NCI-H1105 treated with DMSO at 0.1 percent for 48 hours (cell line): ENCODE data around the gene SRD5A1.

Experiments
- DNase-seq: peaks from one replicate; lab custom pipeline; 2025; lab: John Stamatoyannopoulos, UW

Gene SRD5A1

GRCh38 chr5:6713274-6714225 is 80.3 kb downstream of the SRD5A1 start, which contains the start of gene TENT4A:
TENT4A (plus strand) TSS chr5:6713432; CDS start chr5:6713984, 552 bp downstream.
- DNase-seq: no peak

- DNase-seq: no peak
Measured at GRCh38 chr5:6714226-6715041, 81.2 kb downstream of the SRD5A1 start.

DNA sequence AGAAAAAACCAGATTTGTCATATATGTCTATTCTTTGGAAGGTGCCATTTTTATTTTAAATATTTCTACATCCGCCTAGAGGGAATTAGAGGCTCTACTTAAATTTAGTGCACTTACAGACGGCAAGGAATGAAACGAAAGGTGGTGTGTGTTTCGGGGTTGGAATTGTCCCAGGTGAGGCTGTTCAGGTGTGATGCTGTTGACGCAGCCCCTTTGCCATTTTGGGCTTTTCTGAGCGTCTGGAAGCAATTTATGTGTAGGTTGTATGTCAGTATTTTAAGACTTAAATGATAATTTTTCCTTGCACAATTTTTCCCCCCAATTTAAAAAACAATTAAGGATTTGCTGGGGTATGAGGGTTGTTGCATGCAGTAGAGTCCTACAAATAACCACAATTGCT is 82.0 kb downstream of the SRD5A1 start:
- DNase-seq: no peak

DNA sequence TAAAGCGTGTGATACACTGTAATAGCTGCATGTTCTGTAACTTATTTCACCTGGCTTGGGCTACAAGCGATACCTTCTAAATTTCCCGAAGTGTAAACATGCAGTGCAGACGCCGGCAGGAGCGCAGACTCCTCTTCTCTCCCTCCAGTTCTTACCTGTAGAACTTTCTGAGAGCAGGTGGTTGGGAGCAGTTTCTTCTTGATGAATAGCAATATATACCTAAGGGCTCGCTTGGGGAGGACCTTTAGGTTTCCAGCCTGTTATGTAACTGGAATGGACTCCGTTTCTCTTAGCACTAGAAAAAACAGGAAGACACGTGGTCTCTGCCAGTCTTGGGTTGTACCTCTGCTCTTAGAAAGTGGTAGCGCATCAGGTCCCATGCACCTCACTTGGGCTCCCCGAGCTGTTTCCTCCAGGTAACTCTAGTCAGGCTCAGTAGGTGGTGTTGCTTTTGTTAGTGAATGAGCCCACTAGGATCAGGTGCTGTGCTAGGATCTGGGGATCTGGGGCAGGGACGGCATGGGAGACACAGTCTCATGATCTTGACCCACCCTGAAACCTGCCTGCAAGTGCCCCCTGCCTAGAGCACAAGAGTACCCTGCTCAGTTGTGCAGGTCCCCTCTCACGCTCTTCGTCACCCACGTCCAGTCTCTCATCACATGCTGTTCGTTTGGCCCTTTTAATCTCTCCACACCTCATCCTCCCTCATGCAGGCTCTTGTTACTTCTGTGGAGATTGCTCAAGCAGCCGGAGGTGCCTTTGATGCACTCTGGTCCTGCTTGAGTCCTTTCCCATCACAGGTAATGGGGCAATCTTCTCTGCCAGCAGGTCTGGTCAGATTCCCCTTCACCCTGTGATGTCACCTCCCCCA is 82.8 kb downstream of the SRD5A1 start:
- no peak for DNase-seq

DNA sequence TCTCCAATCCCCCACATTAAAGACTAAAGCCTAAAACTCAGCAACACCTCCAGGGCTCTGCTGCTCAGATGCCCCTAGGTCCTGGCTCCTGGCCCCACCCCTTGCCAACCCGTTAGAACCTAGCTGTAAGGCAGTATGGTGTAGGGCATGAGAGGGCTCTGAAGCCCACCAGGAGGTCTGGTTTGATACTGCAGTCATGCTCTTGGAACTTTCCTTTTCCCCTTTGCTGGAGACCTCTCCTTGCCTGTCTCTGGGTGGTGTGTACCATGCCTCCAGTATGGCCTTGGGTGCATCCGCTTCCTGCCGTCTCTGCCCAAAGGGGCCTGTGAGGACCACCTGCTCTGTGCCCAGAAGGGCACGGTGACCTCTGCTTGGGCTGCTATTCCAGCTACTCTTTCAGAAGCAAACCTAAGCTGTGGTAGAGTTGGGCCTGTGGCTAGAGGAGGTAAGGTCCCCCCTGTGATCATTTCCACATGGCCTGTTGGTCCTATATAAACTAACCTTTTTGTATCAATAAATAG is 83.4 kb downstream of the SRD5A1 start:
- no peak for DNase-seq

DNA sequence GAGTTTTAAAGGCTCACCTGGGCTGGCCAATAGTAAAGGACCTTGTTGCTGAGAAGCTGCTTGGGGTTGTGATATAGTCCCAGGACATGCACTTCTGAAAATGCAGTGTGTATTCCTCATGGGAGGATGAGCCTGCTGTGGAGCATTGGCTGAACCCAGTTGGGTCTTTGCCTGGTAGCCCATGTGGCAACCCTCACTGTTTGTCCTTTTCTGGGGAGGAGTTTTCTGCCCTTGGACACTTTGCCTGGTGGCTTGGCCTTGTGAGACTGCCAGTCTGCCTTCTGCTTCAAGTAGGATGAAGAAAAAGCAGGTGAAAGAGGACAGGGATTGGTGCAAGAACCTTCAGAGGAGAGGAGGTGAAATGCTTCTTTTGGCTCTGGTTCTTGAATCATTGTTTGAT is 84.0 kb downstream of the SRD5A1 start:
- no peak for DNase-seq

DNA sequence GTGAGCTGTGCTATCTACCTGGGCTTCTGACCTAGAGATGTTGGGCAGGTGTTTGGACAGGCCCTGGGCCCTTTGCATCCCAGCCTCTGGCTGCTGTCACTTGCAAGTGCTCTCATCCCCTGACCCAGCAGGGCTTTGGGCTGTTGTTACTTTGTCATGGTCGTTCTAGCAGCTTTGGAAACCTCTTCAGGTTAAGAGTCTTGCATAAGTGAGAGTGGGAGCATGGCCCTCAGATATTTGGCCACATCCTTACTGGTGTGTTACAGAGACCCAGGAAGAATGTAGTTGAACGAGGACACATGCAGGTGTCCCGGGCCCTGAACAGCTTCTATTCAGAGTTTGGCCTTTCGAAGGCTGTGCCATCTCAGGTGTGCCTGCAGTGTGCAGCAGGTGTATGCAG is 84.4 kb downstream of the SRD5A1 start:
- DNase-seq: no peak

DNA sequence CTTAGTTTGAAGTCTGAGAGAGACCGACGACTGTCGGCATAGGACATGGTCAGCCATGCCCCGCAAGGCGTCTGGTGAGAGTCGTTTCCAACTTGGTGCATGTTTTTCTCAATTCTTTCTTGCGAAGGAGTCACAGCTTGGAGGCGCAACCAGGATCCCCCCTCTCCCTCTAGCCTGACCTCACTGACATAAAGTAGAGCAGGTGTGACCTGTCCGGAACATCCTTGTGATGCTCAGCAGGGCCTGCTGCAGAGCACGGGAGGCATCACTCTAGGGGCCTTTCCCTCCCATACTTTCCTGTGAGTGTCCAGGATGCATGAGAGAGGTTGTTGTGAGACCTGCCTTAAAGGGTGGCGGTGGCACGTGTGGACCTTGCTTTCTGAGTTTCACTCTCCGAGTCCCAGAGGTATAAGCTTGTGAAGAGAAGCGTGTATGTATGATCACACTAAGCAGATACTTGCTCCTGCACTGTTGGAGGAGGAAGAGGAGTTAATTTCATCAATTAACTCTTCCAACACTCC is 85.0 kb downstream of the SRD5A1 start:
- DNase-seq: no peak

GRCh38 chr5:6718718-6719117 is 85.5 kb downstream of the SRD5A1 start:
- no peak for DNase-seq

- no peak for DNase-seq
Measured at GRCh38 chr5:6719417-6719816, 86.2 kb downstream of the SRD5A1 start.

DNA sequence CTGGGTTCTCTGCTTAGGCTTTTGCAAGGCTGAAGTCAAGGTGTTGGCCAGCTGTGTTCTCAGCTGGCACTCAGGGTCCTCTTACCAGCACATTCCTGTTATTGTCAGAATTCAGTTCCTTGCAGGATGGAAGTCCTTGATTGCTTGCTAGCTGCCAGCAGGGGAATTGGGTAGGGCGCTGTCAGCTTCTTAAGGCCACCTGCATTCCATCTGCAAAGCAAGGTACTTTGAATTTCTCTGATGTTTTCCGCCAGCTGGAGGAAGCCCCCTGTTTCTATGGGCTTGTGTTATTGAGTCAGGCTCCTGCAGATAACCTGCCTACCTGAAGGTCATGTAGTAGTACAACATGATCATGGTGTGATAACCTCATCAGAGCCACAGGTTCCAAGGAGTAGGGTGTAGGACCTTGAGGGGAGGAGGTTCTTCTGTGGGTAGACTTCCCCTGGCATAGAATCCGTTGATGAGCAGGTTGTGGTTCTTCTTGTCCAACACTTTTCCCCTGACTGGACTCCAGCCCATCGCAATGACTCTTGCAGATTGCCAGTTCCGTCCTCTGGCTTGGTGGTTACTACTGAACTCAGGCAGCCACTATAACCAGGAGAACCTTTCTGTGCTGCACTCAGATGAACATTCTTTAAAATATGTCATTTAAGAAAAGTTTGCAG is 86.8 kb downstream of the SRD5A1 start:
- no peak for DNase-seq

- no peak for DNase-seq
Measured at GRCh38 chr5:6720561-6720921, 87.3 kb downstream of the SRD5A1 start.

GRCh38 chr5:6721442-6721841 is 88.2 kb downstream of the SRD5A1 start:
- DNase-seq: no peak

GRCh38 chr5:6722015-6722414 is 88.8 kb downstream of the SRD5A1 start:
- no peak for DNase-seq

GRCh38 chr5:6723122-6723815 is 90.0 kb downstream of the SRD5A1 start:
- DNase-seq: no peak

GRCh38 chr5:6723816-6724300 is 90.6 kb downstream of the SRD5A1 start:
- DNase-seq: no peak
